ENCODE measurements around the gene MED28. TPM values are rescaled to one million over a fixed set of nuclear protein-coding genes. Genes with fewer than 3 reads are reported as not detected.

The MED28 gene
- total RNA-seq, 2 donors from 2014 or later, result 8.8 to 19.8 TPM

DNA sequence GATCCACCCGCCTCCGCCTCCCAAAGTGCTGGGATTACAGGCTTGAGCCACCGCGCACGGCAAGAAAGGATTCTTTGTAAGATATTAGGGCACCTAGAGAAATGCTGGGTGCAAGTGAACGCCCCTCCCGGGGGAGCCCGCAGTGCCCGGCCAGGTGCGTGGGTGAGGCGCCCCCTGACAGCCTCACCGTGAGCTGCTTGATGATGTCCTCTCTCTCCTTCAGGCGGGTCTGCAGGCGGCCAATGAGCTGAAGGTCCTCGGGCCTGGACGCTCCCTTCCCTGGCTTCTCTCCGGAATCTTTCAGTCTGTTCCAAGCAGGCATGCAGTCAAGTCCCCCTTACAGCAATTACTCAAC, 21.9 kb downstream of the MED28 start:
- Histone ChIP-seq H3K9me3 (no peaks in the 10 kb centered on the region), H3K27me3 (no peaks in the 10 kb centered on the region), H3K27ac (no peak overlapping the region), H3K4me3 (no peak overlapping the region), H3K36me3 (replicated peaks in 1 of 2; ENCODE audit: insufficient read depth in 1 of 2, low read depth in 2 of 2) (peaks cover 0 to 3% of the 10 kb centered on the region in 2 donors), H3K4me1 (no peaks in the 10 kb centered on the region)
- TF ChIP-seq, protein P1, sequence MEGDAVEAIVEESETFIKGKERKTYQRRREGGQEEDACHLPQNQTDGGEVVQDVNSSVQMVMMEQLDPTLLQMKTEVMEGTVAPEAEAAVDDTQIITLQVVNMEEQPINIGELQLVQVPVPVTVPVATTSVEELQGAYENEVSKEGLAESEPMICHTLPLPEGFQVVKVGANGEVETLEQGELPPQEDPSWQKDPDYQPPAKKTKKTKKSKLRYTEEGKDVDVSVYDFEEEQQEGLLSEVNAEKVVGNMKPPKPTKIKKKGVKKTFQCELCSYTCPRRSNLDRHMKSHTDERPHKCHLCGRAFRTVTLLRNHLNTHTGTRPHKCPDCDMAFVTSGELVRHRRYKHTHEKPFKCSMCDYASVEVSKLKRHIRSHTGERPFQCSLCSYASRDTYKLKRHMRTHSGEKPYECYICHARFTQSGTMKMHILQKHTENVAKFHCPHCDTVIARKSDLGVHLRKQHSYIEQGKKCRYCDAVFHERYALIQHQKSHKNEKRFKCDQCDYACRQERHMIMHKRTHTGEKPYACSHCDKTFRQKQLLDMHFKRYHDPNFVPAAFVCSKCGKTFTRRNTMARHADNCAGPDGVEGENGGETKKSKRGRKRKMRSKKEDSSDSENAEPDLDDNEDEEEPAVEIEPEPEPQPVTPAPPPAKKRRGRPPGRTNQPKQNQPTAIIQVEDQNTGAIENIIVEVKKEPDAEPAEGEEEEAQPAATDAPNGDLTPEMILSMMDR (IDR thresholded peaks at IDR 0.05), result no peak
- no peak for TF ChIP-seq POLR2A (IDR thresholded peaks at IDR 0.05)
- intact Hi-C loops (cut with DNase I), result no loop called here
- no peak for DNase-seq
- 85 to 94% methylated on average over 8 to 17 of the region's 17 CpGs for WGBS, 2 donors
- ATAC-seq, result no peak

DNA sequence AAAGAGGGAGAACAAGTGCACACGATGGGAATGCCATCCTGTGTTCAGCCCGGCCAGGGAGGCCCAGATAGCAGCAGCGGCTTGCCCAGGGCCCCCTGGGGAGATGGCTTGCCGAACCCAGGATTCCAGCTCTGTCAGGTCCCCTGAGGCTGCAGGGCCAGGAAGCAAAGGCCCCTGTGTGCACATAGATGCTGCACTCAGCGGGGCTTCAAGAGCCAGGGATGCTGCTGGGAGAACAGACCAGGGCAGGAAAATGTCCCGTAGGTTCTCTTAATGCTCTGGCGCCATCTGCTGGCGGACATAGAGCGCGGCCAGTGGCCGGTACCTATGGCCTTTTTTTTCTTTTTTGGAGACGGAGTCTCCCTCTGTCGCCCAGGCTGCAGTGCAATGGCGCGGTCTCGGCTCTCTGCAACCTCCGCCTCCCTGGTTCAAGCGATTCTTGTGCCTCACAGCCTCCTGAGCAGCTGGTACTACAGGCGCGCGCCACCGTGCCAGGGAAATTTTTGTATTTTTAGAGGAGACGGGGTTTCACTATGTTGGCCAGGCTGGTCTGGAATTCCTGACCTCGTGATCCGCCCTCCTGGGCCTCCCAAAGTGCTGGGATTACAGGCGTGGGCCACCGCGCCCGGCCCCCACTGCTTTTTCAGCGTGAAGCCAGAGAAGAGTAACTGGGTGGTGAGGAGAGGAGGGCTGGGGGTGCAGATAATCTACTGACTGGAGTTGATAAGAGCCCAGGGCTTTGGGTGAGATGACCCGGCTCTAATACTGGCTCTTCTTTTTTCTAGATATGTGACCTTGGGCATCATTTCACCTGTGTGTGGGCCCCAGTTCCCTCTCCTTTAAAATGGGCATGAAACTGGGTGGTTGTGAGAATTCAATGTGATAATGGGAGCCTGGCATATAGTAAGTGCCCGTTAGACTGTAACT, 22.5 kb downstream of the MED28 start:
- TF ChIP-seq POLR2A (IDR thresholded peaks at IDR 0.05), result no peak
- TF ChIP-seq, protein P1 (IDR thresholded peaks at IDR 0.05), result peak; percentile 68 to 90 (median 78)
- Histone ChIP-seq H3K4me3 (no peak overlapping the region), H3K27ac (no peak overlapping the region), H3K4me1 (no peaks in the 10 kb centered on the region), H3K36me3 (replicated peaks in 1 of 2; ENCODE audit: insufficient read depth in 1 of 2, low read depth in 2 of 2) (peaks cover 0 to 3% of the 10 kb centered on the region in 2 donors), H3K9me3 (no peaks in the 10 kb centered on the region), H3K27me3 (no peaks in the 10 kb centered on the region)
- intact Hi-C loops (cut with DNase I), result no loop called here
- DNase-seq, result peak; percentile 73 to 82 (median 75)
- 46 to 52% methylated on average over 27 to 30 of the region's 32 CpGs for WGBS, 2 donors
- peak; percentile 77 for ATAC-seq

DNA sequence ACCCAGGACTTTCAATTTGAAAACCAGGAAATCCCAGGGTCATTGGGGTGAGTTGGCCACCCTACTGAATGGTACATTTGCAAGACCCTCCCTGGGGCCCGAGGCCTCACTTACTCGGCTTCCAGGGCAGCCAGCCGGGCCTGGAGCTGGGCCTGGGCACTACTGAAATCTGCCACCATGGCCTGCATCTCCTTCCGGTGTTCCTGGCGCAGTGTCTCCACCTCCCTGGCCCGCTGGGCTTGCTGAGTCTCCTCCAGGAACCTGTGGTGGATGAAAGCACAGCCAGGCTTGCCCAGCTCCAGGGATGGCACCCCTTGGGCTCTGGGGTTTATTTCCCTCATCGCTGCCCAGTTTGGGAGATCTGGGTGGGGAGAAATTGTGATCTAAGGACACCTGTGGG, 24.7 kb downstream of the MED28 start:
- DNase-seq (no peak), ATAC-seq (no peak)
- intact Hi-C loops (cut with DNase I), result no loop called here
- Histone ChIP-seq H3K27me3 (no peaks in the 10 kb centered on the region), H3K36me3 (replicated peaks in 1 of 2; ENCODE audit: insufficient read depth in 1 of 2, low read depth in 2 of 2) (no peaks in the 10 kb centered on the region), H3K9me3 (peaks cover 0 to 11% (median 0%) of the 10 kb centered on the region in 3 donors), H3K4me3 (no peak overlapping the region), H3K27ac (no peak overlapping the region), H3K4me1 (no peaks in the 10 kb centered on the region)
- TF ChIP-seq POLR2A (IDR thresholded peaks at IDR 0.05), result no peak
- TF ChIP-seq, protein P1 (IDR thresholded peaks at IDR 0.05), result no peak
- 87 to 100% methylated on average over 1 to 7 of the region's 7 CpGs for WGBS, 2 donors

DNA sequence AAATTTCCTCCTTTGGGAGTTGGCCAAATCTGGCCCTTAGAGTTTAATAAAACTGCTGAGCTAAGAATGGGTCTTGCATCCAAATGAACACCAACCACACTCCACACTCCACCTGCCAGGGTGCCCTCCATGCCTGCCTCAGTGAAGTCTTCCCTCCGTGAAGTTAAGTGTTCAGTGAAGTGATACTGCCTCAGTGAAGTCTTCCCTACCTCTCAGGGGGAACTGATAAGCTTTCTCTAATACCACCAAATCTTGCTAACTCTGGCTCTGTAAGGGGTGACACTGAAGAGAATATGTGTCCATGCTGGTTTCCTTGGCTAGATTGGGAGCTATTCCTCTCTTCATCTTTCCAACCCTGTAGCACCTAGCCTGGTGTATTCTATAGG, 27.9 kb downstream of the MED28 start:
- Histone ChIP-seq H3K4me3 (no peak overlapping the region), H3K27me3 (no peaks in the 10 kb centered on the region), H3K9me3 (peaks cover 0 to 11% (median 0%) of the 10 kb centered on the region in 3 donors), H3K27ac (no peak overlapping the region), H3K4me1 (no peaks in the 10 kb centered on the region), H3K36me3 (replicated peaks in 1 of 2; ENCODE audit: insufficient read depth in 1 of 2, low read depth in 2 of 2) (no peaks in the 10 kb centered on the region)
- no peak for DNase-seq
- intact Hi-C loops (cut with DNase I), result no loop called here
- 73 to 81% methylated on average over 1 of the region's 1 CpG for WGBS, 2 donors
- TF ChIP-seq, protein P1 (IDR thresholded peaks at IDR 0.05), result no peak
- no peak for TF ChIP-seq POLR2A (IDR thresholded peaks at IDR 0.05)
- no peak for ATAC-seq

Data from body of pancreas (tissue), 4 donors.